Retinal pigment epithelial cell (primary cell): ENCODE data around the gene MOV10L1.

ENCODE experiments used
- DNase-seq: peaks from one replicate; pipeline ENCODE4 v3.0.0-alpha.2; 2010; ENCODE audit warnings: low read depth
- H3K4me3 ChIP-seq: 2 replicates; pipeline ENCODE4 v1.5.1; 2011; ENCODE audit warnings: mild to moderate bottlenecking, low read length, control low read depth, moderate library complexity
- CTCF ChIP-seq: conservative IDR thresholded peaks from 2 replicates; pipeline ENCODE4 v1.5.1; 2011; ENCODE audit warnings: low read depth, low read length, control low read depth, inconsistent platforms

Gene MOV10L1

GRCh38 chr22:50193621-50194020 is 103.8 kb downstream of the MOV10L1 start:
- no peak for TF ChIP-seq CTCF
- no peak overlapping the region for H3K4me3 ChIP-seq
- no peak for DNase-seq

DNA sequence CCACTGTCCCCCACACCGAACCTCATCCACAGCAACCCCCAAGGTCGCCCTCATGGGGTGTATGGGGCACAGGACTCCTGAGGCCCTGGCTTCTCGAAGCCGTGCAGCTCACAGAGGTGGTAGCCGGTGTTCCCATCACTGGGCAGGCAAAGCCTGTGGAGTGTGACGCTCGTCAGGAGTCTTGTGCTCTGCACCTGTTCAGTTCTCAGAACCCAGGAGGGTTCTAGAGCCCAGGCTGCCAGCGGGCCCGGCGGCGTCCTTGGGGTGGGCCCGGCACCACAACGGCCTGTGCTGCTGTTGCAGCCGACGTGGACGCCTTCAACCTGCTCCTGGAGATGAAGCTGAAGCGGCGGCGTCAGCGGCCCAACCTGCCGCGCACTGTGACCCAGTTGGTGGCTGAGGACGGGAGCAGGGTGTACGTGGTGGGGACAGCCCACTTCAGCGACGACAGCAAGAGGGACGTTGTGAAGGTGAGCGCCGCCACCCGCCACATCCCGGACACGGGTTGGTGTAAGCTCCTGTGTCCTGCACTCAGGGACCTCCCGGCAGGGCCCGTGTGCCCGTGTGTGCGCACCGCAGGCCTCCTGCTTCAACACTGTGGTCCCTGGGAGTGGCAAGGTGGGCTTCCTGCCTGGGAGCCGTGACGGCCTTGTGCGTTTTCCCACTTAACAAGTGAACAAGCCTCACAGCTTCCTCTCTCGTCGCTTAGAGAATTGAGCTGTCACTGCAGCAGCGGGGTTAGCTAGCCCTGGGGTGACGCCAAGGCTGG is 104.4 kb downstream of the MOV10L1 start:
- TF ChIP-seq CTCF, result no peak
- DNase-seq, result no peak
- H3K4me3 ChIP-seq, result no peak overlapping the region

DNA sequence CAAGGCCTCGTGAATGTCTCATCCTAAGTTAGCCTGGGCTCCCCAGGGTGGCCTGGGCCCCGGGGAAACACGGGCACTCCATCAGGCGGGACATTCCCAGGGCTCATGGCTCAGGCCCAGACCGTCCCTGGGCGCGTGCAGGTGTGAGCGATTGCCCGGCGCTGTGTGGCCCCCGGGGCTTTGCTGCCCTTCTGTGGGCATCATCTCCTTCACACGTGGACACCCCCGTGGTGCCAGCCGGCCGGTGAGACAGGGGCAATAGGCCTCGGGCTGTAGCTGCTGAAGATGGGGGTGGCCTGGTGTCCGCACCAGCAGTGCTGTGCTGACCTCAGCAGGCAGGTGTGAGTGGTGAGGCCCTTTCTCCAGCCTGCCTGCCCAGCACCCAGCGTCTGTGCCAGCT is 106.5 kb downstream of the MOV10L1 start:
- no peak overlapping the region for H3K4me3 ChIP-seq
- DNase-seq, result no peak
- TF ChIP-seq CTCF, result no peak

- H3K4me3 ChIP-seq, result no peak overlapping the region
- TF ChIP-seq CTCF, result no peak
- DNase-seq, result no peak
Observed at GRCh38 chr22:50197000-50197800, 107.4 kb downstream of the MOV10L1 start.

GRCh38 chr22:50197856-50198623 is 108.2 kb downstream of the MOV10L1 start:
- DNase-seq, result no peak
- no peak overlapping the region for H3K4me3 ChIP-seq
- TF ChIP-seq CTCF, result no peak

DNA sequence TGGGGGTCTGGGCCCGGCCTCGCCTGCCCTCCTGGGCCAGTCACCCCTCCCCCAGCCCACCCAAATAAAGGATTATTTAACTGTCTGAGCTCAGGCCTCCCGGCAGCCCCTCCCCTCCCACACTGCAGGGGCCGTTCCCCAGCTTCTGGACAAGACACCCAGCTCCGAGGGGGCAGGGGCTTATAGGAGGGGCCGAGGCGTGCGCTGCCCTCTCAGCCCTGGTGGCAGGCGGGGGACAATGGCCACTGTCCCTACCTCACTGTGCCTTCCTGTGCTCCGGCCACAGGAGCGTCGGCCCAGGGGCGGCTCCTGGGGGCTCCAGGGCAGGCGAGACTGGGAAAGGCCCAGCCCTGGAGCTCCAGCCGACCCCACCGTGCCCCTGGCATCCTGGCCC is 108.8 kb downstream of the MOV10L1 start:
- TF ChIP-seq CTCF, result no peak
- no peak for DNase-seq
- H3K4me3 ChIP-seq, result no peak overlapping the region
